Activated CD4-positive, alpha-beta T cell treated with anti-CD3 and anti-CD28 coated beads, Interleukin-2, amount 10 ng/mL, durations not matched to agents 7 days and 5 days (primary cell): ENCODE data around the gene XYLT2. TPM values are rescaled to one million over a fixed set of nuclear protein-coding genes. Genes with fewer than 3 reads are reported as not detected.

Source experiments
- CTCF ChIA-PET: fragments of 350-600 bp; sonication (Branson Sonifier 250); formaldehyde crosslinking; loops from one replicate; lab custom pipeline; 2021; ENCODE audit warnings: antibody characterized with exemption; lab: Charles Lee
- POLR2A ChIA-PET: fragments of 350-600 bp; sonication (Branson Sonifier 250); formaldehyde crosslinking; loops from one replicate; lab custom pipeline; 2021; ENCODE audit warnings: antibody characterized with exemption; lab: Charles Lee
- DNase-seq: peaks from one replicate; pipeline ENCODE4 v3.0.0-alpha.2; 2020
- H3K27ac Mint-ChIP-seq: one replicate; pipeline ENCODE4 v1.8.0; 2021; ENCODE audit warnings: mild to moderate bottlenecking, moderate library complexity, mixed read lengths
- H3K27me3 Mint-ChIP-seq: one replicate; pipeline ENCODE4 v1.8.0; 2021; ENCODE audit warnings: mixed read lengths
- H3K36me3 Mint-ChIP-seq: one replicate; pipeline ENCODE4 v1.8.0; 2021; ENCODE audit warnings: low read depth, mixed read lengths
- H3K4me1 Mint-ChIP-seq: one replicate; pipeline ENCODE4 v1.8.0; 2021; ENCODE audit warnings: mixed read lengths
- H3K4me3 Mint-ChIP-seq: one replicate; pipeline ENCODE4 v1.8.0; 2021; ENCODE audit warnings: mild to moderate bottlenecking, moderate library complexity, mixed read lengths
- H3K9me3 Mint-ChIP-seq: one replicate; pipeline ENCODE4 v1.8.0; 2021; ENCODE audit warnings: mixed read lengths
- total RNA-seq, 2 experiments: library from RNA; stranded (reverse); gene quantifications; one replicate each; pipeline ENCODE4 v1.2.3, GENCODE V29; 2021

XYLT2 gene
- total RNA-seq, 2 experiments from 2014 or later: 22.1 to 23.6 TPM

DNA sequence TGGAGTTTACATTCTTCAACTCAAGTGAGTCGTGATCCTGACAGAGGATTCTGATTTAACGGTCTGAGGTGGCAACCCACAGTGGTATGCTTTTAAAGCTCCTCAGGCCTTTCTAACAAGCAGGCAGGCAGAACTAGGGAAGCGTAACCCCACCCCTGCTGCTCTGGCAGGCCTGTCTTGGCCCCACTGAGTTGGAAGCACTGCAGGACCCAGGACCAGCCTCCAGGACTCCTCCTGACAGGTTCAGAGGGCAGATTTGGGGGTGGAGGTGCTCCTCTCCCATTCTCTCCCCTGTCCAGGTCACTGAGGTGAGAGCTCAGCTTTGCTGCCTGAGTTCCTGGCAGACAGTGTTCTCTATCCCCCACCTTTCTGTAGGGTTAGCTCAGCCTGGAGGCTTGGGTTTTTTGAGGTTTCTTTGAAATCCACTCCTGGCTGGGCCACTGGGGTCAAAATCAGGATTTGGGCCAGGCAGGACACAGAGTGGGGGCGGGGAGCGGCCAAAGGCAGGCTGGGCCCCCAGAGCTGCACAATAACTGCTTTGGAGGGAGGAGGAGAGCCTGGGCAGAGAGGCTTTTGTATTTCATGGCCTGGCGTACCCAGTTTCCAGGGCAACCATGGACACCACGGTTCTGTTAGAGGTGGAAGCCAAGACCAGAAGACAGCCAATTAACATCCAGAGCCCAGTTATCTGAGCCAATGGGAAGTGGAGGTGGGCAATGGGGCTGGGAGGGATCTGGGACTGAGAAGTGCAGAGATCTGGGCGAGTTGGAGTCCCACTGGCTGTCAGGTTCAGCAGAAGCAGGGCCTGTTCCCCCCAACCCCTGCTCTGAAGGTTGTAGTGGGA lies 17.5 kb downstream of the XYLT2 start:
- no peak for DNase-seq
- H3K36me3 Mint-ChIP-seq: peaks cover 16% of the 10 kb centered on the region
- no peak overlapping the region for H3K4me3 Mint-ChIP-seq
- peak overlapping the region; percentile 15 for H3K27ac Mint-ChIP-seq
- CTCF ChIA-PET: interaction anchor here (0.5 to 3.9 kb wide), 6 partner anchors 16 to 831 kb away, joined by 3 to 34 read pairs (median 4); partner anchors contain the start of genes LRRC59 and XYLT2
- H3K4me1 Mint-ChIP-seq: peaks cover 8% of the 10 kb centered on the region
- POLR2A ChIA-PET: no interaction called here
- H3K9me3 Mint-ChIP-seq: no peaks in the 10 kb centered on the region
- no peaks in the 10 kb centered on the region for H3K27me3 Mint-ChIP-seq

DNA sequence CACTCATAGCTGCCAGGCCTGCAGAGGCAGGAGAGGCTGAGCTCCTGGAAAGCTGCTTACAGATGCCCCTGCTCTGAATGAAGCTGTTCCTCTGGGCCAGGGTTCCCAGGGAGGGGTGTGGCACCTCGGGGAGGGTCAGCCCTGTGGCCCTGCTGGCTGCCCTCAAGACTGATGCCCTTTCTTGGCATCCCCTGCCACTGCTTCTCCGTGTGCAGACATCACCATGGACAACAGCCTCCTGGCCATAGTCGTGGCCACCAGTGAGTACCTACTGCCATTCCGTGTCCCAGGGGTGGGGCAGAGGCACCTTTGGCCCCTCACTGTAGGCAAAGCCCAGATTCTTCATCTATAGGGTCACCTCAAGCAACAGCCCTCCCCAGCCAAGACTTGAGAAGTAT lies 18.1 kb downstream of the XYLT2 start:
- no peak for DNase-seq
- Mint-ChIP-seq H3K27me3 (no peaks in the 10 kb centered on the region), H3K4me3 (no peak overlapping the region), H3K9me3 (no peaks in the 10 kb centered on the region), H3K27ac (peak overlapping the region; percentile 15), H3K4me1 (peaks cover 8% of the 10 kb centered on the region), H3K36me3 (peaks cover 20% of the 10 kb centered on the region)
- CTCF ChIA-PET: interaction anchor here (1.4 to 3.9 kb wide), 2 partner anchors 16 to 33 kb away, joined by 4 to 34 read pairs; partner anchors contain the start of gene LRRC59
- POLR2A ChIA-PET: no interaction called here

DNA sequence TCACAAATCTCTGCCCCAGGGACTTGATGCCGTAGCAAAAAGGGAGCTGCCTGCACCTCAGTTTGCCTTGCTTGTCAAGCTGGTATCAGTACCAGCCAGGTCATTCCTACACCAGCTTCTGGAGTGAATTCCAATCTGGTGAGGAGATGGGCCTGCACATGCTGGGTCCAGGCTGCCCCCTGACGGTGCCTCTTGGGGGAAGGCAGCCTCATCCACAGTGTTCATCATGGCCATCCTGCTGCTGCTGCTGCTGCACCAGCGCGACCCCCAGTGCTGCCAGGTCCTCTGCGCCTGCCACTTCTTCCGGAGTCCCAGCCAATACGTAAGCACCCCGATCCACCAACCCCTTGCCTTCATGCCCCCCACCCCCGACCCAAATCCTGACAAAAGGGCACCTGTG lies 18.8 kb downstream of the XYLT2 start:
- no peak overlapping the region for H3K4me3 Mint-ChIP-seq

DNA sequence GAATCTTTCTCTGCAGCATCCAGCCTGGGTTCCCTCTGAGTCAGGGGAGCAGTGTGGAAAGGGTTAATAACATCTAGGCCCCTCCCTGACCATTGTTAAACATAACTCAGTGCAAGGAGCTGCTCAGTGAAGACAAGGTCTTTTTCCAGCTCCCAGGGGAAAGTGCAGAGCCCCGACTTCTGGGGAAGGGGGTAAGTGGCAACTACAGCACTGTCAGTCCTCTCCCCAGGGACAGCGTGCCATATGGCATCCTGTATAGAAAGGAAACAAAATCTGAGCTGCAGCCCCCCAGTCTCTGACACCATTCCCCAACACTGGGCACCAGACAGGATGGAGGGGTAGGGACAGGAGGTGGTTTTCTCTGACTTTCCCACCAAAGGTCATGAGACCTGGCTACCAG lies 19.2 kb downstream of the XYLT2 start:
- POLR2A ChIA-PET: no interaction called here
- CTCF ChIA-PET: interaction anchor here (1.7 kb wide), 1 partner anchor 32 kb away, joined by 5 read pairs; the partner anchor contains the start of gene LRRC59
- Mint-ChIP-seq H3K4me3 (no peak overlapping the region), H3K27ac (no peak overlapping the region), H3K36me3 (peaks cover 30% of the 10 kb centered on the region), H3K4me1 (peaks cover 8% of the 10 kb centered on the region), H3K27me3 (no peaks in the 10 kb centered on the region), H3K9me3 (no peaks in the 10 kb centered on the region)
- DNase-seq: no peak

More for the DNA sequence above, 18.8 kb downstream of the XYLT2 start:
- CTCF ChIA-PET: interaction anchor here (1.7 kb wide), 1 partner anchor 33 kb away, joined by 5 read pairs; the partner anchor contains the start of gene LRRC59
- no peaks in the 10 kb centered on the region for H3K27me3 Mint-ChIP-seq
- H3K36me3 Mint-ChIP-seq: peaks cover 26% of the 10 kb centered on the region
- H3K9me3 Mint-ChIP-seq: no peaks in the 10 kb centered on the region
- POLR2A ChIA-PET: no interaction called here
- DNase-seq: no peak
- H3K27ac Mint-ChIP-seq: no peak overlapping the region
- H3K4me1 Mint-ChIP-seq: peaks cover 8% of the 10 kb centered on the region

GRCh38 chr17:50365649-50366393 lies 19.9 kb downstream of the XYLT2 start:
- POLR2A ChIA-PET: no interaction called here
- Mint-ChIP-seq H3K27me3 (no peaks in the 10 kb centered on the region), H3K4me3 (no peak overlapping the region), H3K36me3 (peaks cover 34% of the 10 kb centered on the region), H3K27ac (no peak overlapping the region), H3K9me3 (no peaks in the 10 kb centered on the region), H3K4me1 (peaks cover 12% of the 10 kb centered on the region)
- no peak for DNase-seq
- CTCF ChIA-PET: interaction anchor here (1.7 kb wide), 1 partner anchor 32 kb away, joined by 5 read pairs; the partner anchor contains the start of gene LRRC59

- no peaks in the 10 kb centered on the region for H3K9me3 Mint-ChIP-seq
- DNase-seq: no peak
- no peak overlapping the region for H3K27ac Mint-ChIP-seq
- H3K36me3 Mint-ChIP-seq: peaks cover 42% of the 10 kb centered on the region
- no peak overlapping the region for H3K4me3 Mint-ChIP-seq
- POLR2A ChIA-PET: interaction anchor here (0.7 kb wide), 1 partner anchor 23 kb away, joined by 3 read pairs; no protein-coding TSS in a partner anchor
- H3K4me1 Mint-ChIP-seq: peaks cover 18% of the 10 kb centered on the region
- no peaks in the 10 kb centered on the region for H3K27me3 Mint-ChIP-seq
- CTCF ChIA-PET: no interaction called here
Observed at GRCh38 chr17:50367401-50367800, 21.5 kb downstream of the XYLT2 start.

GRCh38 chr17:50370052-50370451 lies 24.1 kb downstream of the XYLT2 start:
- H3K9me3 Mint-ChIP-seq: no peaks in the 10 kb centered on the region
- DNase-seq: no peak
- CTCF ChIA-PET: interaction anchor here (0.5 to 2.8 kb wide), 3 partner anchors 8 to 152 kb away, joined by 3 to 17 read pairs (median 4); no protein-coding TSS in a partner anchor
- H3K36me3 Mint-ChIP-seq: peaks cover 54% of the 10 kb centered on the region
- no peak overlapping the region for H3K27ac Mint-ChIP-seq
- H3K27me3 Mint-ChIP-seq: no peaks in the 10 kb centered on the region
- POLR2A ChIA-PET: no interaction called here
- H3K4me3 Mint-ChIP-seq: no peak overlapping the region
- peaks cover 29% of the 10 kb centered on the region for H3K4me1 Mint-ChIP-seq

- Mint-ChIP-seq H3K27ac (peak overlapping the region; percentile 100), H3K9me3 (no peaks in the 10 kb centered on the region), H3K36me3 (peaks cover 55% of the 10 kb centered on the region), H3K4me1 (peaks cover 29% of the 10 kb centered on the region), H3K4me3 (peak overlapping the region; percentile 96), H3K27me3 (no peaks in the 10 kb centered on the region)
- ChIA-PET CTCF (interaction anchor here (0.9 to 2.8 kb wide), 4 partner anchors 10 to 181 kb away, joined by 3 to 17 read pairs (median 6); partner anchors contain the start of gene LRRC59), POLR2A (no interaction called here)
- no peak for DNase-seq
Observed at GRCh38 chr17:50371526-50371925, 25.6 kb downstream of the XYLT2 start.

- Mint-ChIP-seq H3K9me3 (no peaks in the 10 kb centered on the region), H3K4me1 (peaks cover 29% of the 10 kb centered on the region), H3K4me3 (peak overlapping the region; percentile 96), H3K27me3 (no peaks in the 10 kb centered on the region), H3K36me3 (peaks cover 51% of the 10 kb centered on the region), H3K27ac (peak overlapping the region; percentile 100)
- DNase-seq: no peak
- ChIA-PET POLR2A (no interaction called here), CTCF (interaction anchor here (0.9 to 2.8 kb wide), 4 partner anchors 10 to 181 kb away, joined by 3 to 17 read pairs (median 6); partner anchors contain the start of gene LRRC59)
Observed at GRCh38 chr17:50372222-50372757, 26.4 kb downstream of the XYLT2 start.

DNA sequence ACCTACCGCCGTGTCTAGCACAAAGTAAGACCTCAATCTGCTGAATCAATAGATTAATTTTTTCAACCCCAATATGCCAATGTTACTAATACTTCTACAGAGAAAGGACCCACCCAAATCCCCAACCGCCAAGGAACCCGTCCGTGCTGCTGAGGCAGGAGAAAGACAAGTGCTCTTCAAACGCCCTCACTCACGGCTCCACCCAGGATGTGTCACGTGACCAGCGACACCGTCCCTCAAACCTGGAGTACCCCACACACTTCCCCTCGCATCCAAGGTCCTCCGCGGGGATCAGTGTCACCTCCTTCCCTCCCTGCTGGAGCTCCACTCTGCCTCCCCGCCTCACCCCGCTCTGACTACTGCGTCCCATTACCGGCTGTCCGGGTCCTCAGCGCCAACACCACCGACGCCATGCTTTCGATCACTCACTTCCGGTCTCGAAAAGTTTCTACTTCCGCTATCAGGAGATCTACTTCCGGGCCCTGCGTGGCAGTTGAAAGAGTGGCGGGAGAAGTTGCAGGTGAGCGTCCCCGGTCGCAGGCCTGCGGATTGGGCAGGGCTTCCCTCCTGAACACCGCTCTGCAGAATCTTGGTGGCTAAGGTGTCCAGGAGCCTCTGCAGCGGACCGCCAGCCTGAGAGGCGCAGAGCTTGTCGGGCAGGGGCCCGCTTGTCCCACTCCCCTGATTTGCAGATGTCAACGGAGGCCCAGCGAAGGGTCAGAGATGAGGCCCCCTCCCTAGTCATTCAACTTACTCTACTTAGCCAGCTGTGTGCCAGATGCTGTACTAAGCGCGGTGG lies 27.0 kb downstream of the XYLT2 start, which contains the start of the genes EME1 and MRPL27:
Gene EME1, plus strand, starts transcription at position 472 of the 799 bp plus-strand sequence. CDS start 1,980 bp downstream, outside the sequence.
Gene MRPL27, minus strand, starts transcription at position 427 of the 799 bp plus-strand sequence. Its CDS starts 14 bp downstream, at position 413.
- peak; percentile 91 for DNase-seq
- POLR2A ChIA-PET: no interaction called here
- Mint-ChIP-seq H3K27me3 (no peaks in the 10 kb centered on the region), H3K36me3 (peaks cover 47% of the 10 kb centered on the region), H3K27ac (peak within 1 kb of the TSS; percentile 100), H3K4me1 (peaks cover 31% of the 10 kb centered on the region), H3K4me3 (peak within 1 kb of the TSS; percentile 96), H3K9me3 (no peaks in the 10 kb centered on the region)
- CTCF ChIA-PET: interaction anchor here (0.6 to 10.9 kb wide), 5 partner anchors 11 to 601 kb away, joined by 3 to 76 read pairs (median 5); partner anchors contain the start of gene LRRC59

- Mint-ChIP-seq H3K4me3 (peak overlapping the region; percentile 96), H3K27me3 (no peaks in the 10 kb centered on the region), H3K27ac (peak overlapping the region; percentile 100), H3K36me3 (peaks cover 43% of the 10 kb centered on the region), H3K9me3 (no peaks in the 10 kb centered on the region), H3K4me1 (peaks cover 31% of the 10 kb centered on the region)
- ChIA-PET CTCF (interaction anchor here (0.6 to 10.9 kb wide), 4 partner anchors 11 to 602 kb away, joined by 3 to 76 read pairs (median 5); partner anchors contain the start of gene LRRC59), POLR2A (no interaction called here)
- DNase-seq: no peak
Observed at GRCh38 chr17:50373705-50374104, 27.8 kb downstream of the XYLT2 start.
